ENCODE results near the gene TRIO.
A peak's percentile ranks its signal among the peaks of the same experiment; 100 is the strongest.
"Not testable (repeated sequence)": the region's sequence is repeated elsewhere in the genome, so short reads cannot be mapped to it uniquely, and the experiment has no call there.

The TRIO gene

DNA sequence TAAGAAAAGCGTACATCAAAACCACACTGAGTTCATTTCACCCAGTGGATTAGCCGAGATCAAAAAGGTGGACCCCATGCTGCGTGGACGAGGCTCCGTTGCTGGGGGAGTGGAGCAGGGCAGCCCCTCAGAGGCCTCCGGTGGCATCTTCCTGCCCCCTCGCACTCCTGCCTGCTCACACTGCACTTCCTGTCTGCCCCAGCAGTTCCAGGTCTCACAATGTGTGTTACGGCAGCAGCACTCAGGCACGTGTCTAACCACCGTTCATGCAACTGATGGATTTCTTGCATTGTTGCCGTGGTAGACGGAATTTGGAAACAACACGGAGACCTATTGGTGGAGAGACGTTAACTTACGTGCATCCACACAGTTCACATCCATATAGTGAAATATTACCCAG is 241.9 kb downstream of the TRIO start:
- H3K27me3 Mint-ChIP-seq: no peaks in the 10 kb centered on the region
- peaks cover 3 to 5% of the 10 kb centered on the region in 2 donors for H3K4me1 Mint-ChIP-seq
- DNase-seq (no peak), ATAC-seq (replicated peaks) (no peak)
- H3K36me3 Mint-ChIP-seq: peaks cover 41 to 68% of the 10 kb centered on the region in 2 donors
- no peak overlapping the region for H3K27ac Mint-ChIP-seq
- H3K4me3 Mint-ChIP-seq: no peak overlapping the region
- no peaks in the 10 kb centered on the region for H3K9me3 Mint-ChIP-seq

DNA sequence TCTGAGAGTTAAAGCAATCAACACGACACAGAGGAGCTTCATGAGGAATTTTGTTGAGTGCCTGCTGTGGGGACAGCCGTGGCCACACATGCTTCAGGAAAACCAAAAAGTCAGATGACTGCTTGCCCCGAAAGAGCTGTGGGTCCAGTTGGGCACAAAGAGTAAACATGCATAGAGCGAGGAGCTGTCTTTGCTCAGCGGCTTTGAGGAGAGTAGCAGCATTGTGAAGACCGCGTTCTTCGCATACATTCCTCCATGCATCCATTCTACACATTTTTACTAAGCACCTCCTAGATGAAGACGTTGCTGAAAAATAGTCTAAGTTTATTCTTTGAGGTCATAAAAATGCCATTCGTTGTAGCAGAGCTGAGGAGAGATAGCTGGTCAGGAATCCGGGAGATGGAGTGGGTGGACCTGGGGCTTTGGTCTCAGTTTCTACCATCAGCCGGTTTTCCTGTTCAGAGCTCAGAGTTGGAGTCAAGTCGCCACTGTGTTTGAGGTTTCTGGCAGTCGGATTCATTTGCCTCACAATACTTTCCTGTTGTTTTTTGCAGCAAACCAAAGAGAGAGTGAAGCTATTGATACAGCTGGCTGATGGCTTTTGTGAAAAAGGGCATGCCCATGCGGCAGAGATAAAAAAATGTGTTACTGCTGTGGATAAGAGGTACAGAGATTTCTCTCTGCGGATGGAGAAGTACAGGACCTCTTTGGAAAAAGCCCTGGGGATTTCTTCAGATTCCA is 243.9 kb downstream of the TRIO start:
- no peaks in the 10 kb centered on the region for H3K4me1 Mint-ChIP-seq
- ATAC-seq (replicated peaks) (no peak), DNase-seq (no peak)
- peaks cover 47 to 70% of the 10 kb centered on the region in 2 donors for H3K36me3 Mint-ChIP-seq
- H3K9me3 Mint-ChIP-seq: no peaks in the 10 kb centered on the region
- no peaks in the 10 kb centered on the region for H3K27me3 Mint-ChIP-seq
- no peak overlapping the region for H3K27ac Mint-ChIP-seq
- H3K4me3 Mint-ChIP-seq: no peak overlapping the region

DNA sequence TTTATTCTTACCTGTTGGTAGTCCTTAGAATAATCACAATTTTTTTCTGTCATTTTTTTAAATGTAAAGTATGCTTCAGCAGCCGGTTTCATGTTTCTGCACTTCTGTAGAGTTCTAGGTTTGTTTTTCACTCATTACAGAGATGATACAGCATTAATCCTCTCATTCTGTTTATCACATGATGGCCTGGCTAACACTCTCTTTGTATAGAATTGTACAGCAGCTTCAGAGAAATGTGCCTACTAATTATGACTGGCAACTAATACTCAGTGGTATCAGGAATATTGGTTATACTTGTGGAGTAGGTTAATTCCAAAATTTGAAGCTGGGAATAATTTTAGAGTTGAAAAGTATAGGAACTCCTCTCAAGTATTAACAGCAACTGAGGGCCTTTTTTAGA is 245.6 kb downstream of the TRIO start:
- DNase-seq: no peak
- no peak overlapping the region for H3K27ac Mint-ChIP-seq
- no peaks in the 10 kb centered on the region for H3K4me1 Mint-ChIP-seq
- no peak for ATAC-seq (replicated peaks)
- H3K4me3 Mint-ChIP-seq: no peak overlapping the region
- H3K9me3 Mint-ChIP-seq: no peaks in the 10 kb centered on the region
- H3K36me3 Mint-ChIP-seq: peaks cover 47 to 73% of the 10 kb centered on the region in 2 donors
- no peaks in the 10 kb centered on the region for H3K27me3 Mint-ChIP-seq

DNA sequence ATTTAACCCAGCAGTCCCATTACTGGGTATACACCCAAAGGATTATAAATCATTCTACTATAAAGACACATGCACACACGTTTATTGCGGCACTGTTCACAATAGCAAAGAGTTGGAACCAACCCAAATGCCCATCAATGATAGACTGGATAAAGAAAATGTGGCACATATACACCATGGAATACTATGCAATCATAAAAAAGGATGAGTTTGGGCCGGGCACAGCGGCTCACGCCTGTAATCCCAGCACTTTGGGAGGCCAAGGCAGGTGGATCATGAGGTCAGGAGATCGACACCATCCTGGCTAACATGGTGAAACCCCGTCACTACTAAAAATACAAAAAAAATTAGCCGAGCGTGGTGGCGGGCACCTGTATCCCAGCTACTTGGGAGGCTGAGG is 249.4 kb downstream of the TRIO start:
- H3K9me3 Mint-ChIP-seq; H3K27me3 Mint-ChIP-seq; H3K4me3 Mint-ChIP-seq; DNase-seq; ATAC-seq (replicated peaks); H3K4me1 Mint-ChIP-seq; H3K27ac Mint-ChIP-seq: not testable (repeated sequence)
- peaks cover 32 to 54% of the 10 kb centered on the region in 2 donors for H3K36me3 Mint-ChIP-seq

DNA sequence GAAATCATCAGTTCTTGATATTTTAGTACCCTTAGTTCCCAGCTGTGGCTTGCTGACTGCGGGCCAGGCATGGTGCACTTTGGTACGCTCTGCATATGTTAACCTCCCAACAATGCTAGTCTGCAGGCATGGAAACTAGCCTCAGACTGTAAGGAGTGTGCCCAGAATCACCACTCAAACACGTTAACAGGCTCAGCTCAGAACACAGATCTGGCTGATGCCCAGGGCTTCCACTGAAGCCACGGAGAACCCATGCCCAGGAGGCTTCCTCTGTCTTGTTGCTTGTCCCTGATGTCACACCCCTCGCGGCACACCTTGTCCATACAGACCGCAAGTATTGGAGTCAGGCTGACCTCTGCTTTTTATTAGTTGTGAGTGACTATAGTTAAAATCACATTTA is 251.2 kb downstream of the TRIO start:
- H3K27ac Mint-ChIP-seq: no peak overlapping the region
- no peaks in the 10 kb centered on the region for H3K9me3 Mint-ChIP-seq
- H3K4me1 Mint-ChIP-seq: no peaks in the 10 kb centered on the region
- no peak for ATAC-seq (replicated peaks)
- H3K27me3 Mint-ChIP-seq: no peaks in the 10 kb centered on the region
- DNase-seq: no peak
- H3K36me3 Mint-ChIP-seq: peaks cover 36 to 58% of the 10 kb centered on the region in 2 donors
- H3K4me3 Mint-ChIP-seq: no peak overlapping the region

DNA sequence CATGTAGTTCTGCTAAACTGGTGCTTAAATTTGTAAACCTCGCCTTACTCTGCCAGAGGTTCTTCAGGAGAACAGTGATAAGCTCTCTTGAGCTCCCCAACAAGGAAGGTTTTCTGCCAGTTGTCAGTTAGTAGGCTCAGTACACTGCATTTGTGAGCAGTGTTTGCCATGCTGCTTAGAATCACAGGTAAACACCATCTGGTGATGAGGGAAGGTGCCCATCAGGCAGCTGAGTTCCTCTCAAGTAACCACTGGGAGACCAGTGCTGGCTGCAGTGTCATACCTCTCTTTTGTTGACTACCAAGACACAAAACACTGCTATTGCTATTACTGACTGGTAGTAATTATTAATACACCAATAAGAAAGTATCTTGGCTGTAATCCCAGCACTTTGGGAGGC is 252.3 kb downstream of the TRIO start:
- DNase-seq (no peak), ATAC-seq (replicated peaks) (no peak)
- peaks cover 35 to 59% of the 10 kb centered on the region in 2 donors for H3K36me3 Mint-ChIP-seq
- no peaks in the 10 kb centered on the region for H3K4me1 Mint-ChIP-seq
- no peaks in the 10 kb centered on the region for H3K9me3 Mint-ChIP-seq
- no peak overlapping the region for H3K4me3 Mint-ChIP-seq
- H3K27ac Mint-ChIP-seq: no peak overlapping the region
- no peaks in the 10 kb centered on the region for H3K27me3 Mint-ChIP-seq

DNA sequence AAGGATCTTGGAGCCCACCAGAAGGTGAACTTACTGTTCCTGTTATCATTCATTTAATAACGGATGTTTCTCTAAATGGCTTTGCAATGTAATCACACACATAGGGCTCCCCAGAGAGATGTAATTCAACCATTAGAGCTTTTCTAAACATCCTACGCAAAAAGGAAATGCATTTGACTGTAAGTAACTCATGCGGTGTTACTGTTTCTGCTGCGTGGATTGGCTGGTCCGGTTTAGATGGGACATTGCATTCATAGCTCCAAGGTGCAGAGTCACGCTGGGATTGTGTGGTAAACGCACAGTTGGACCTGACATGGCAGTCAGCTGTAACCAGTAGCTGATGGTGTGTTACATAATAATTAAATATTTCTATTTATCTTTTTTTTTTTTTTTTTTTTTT is 252.9 kb downstream of the TRIO start:
- Mint-ChIP-seq H3K4me1 (no peaks in the 10 kb centered on the region), H3K27ac (no peak overlapping the region), H3K4me3 (no peak overlapping the region), H3K27me3 (no peaks in the 10 kb centered on the region), H3K36me3 (peaks cover 33 to 60% of the 10 kb centered on the region in 2 donors), H3K9me3 (no peaks in the 10 kb centered on the region)
- DNase-seq (no peak), ATAC-seq (replicated peaks) (no peak)

DNA sequence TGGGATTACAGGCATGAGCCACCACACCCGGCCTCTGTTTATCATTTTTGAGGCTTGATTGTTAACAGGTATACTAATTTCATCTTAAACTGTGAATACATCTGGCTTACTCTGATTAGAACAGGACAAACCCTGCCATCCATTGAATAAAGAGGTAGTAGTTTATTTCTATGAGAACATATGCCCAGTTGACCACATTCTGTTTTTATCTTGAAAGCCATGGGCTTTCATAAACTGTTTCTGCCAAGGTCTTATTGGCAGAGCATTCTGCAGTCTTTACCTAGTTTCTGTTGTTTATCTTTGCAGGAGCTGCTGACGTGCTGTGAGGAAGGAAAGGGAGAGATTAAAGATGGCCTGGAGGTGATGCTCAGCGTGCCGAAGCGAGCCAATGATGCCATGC is 253.6 kb downstream of the TRIO start:
- H3K9me3 Mint-ChIP-seq: no peaks in the 10 kb centered on the region

DNA sequence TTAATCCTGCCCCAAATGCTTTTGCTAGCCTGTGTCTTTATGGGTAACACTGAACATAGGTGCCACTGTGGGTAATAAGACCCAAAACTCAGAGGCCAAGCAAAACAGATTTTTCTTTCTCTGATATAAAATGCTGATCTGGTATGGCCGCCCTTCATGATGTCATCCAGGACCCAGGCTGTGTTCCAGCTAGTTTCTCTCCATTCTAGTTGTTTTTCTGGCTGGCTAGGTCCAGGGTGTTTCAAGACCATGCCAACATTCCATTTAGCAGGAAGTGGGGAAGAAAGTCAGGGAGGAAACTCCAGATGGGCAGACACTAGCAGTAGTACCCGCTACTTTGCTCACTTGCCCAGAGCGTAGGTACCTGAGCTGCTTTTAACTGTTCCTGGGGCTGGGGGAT is 254.6 kb downstream of the TRIO start:
- H3K36me3 Mint-ChIP-seq: peaks cover 34 to 61% of the 10 kb centered on the region in 2 donors

More for the DNA sequence above, 253.6 kb downstream of the TRIO start:
- H3K27ac Mint-ChIP-seq: no peak overlapping the region
- ATAC-seq (replicated peaks) (no peak), DNase-seq (no peak)
- H3K27me3 Mint-ChIP-seq: no peaks in the 10 kb centered on the region
- no peak overlapping the region for H3K4me3 Mint-ChIP-seq
- H3K4me1 Mint-ChIP-seq: no peaks in the 10 kb centered on the region
- H3K36me3 Mint-ChIP-seq: peaks cover 34 to 61% of the 10 kb centered on the region in 2 donors

DNA sequence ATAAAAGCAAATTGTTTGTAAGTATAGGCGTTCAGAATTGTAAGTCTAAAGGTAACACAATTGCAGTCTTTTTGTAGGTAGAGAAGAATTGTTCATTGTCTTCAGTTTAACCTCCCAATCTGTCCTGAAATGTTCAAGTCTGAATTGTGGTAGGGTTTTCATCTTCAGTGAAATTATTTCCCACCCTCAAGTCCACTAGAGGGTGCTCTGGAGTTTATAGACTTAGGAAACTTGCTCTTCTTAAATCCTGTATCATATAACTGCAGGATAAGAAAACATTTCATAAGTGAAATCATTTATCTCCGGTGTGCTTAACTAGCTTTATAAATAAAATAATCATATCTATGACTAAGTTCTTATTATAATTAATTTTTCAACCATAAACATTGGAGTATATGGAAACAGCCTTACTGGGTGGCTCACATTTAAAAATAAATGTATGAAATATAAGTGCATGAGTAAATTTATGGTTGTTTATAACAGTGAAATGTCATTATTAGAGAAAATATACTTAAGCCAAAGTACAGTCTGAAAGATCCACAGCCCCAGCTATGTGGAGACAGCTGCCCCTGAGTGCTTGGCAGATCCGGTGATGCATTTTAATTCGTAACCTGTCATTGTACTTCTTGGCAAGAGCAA is 256.0 kb downstream of the TRIO start:
- H3K27me3 Mint-ChIP-seq: no peaks in the 10 kb centered on the region
- ATAC-seq (replicated peaks): no peak
- no peak overlapping the region for H3K27ac Mint-ChIP-seq
- DNase-seq: no peak
- H3K4me1 Mint-ChIP-seq: peaks cover 0 to 9% of the 10 kb centered on the region in 2 donors
- peaks cover 0 to 3% of the 10 kb centered on the region in 2 donors for H3K9me3 Mint-ChIP-seq
- H3K36me3 Mint-ChIP-seq: peaks cover 32 to 60% of the 10 kb centered on the region in 2 donors
- H3K4me3 Mint-ChIP-seq: no peak overlapping the region

More for the DNA sequence above, 254.6 kb downstream of the TRIO start:
- no peak for DNase-seq
- peaks cover 0 to 5% of the 10 kb centered on the region in 2 donors for H3K4me1 Mint-ChIP-seq
- H3K27me3 Mint-ChIP-seq: no peaks in the 10 kb centered on the region
- no peak overlapping the region for H3K27ac Mint-ChIP-seq
- peaks cover 0 to 2% of the 10 kb centered on the region in 2 donors for H3K9me3 Mint-ChIP-seq
- no peak overlapping the region for H3K4me3 Mint-ChIP-seq
- ATAC-seq (replicated peaks): no peak

DNA sequence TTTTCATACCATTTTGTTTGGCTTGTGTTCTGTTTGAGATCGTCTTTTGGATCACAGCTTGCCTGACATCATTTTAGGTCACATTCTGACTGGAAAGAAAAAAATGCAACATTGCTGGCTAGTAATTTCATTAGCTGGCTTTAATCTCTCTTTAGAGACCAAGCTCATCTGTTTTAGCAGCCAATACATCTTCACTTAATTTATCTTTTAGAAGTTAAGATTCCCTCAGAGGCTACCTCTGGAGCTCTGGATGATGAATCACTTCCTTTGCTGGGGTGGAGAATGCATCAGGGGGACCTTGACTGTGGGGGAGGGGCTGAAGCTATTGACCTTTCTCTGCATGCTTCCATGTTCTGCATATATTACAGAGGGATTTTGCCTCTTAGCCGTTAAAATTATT is 256.9 kb downstream of the TRIO start:
- Mint-ChIP-seq H3K27me3 (no peaks in the 10 kb centered on the region), H3K9me3 (peaks cover 0 to 3% of the 10 kb centered on the region in 2 donors), H3K4me1 (peaks cover 0 to 9% of the 10 kb centered on the region in 2 donors), H3K27ac (no peak overlapping the region), H3K36me3 (peaks cover 38 to 66% of the 10 kb centered on the region in 2 donors), H3K4me3 (no peak overlapping the region)
- DNase-seq (no peak), ATAC-seq (replicated peaks) (no peak)

DNA sequence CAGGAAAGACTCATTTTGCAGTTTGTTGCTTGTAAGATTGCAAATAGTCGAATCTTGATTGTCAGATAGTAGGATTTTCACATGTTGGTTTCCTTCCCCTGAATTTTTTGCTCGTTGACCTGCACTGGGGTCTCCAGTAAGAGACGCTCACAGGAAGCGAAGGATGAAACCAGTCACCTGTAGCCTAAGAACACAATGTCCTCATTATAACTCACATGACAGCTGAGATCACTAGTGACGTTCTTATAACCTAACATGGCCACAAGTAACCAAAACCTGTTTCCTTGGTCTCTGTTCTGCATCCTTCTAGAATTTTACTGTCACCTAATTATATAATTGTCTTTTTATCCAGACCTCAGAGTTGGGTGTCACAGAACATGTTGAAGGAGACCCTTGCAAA is 257.5 kb downstream of the TRIO start:
- H3K27me3 Mint-ChIP-seq: no peaks in the 10 kb centered on the region
- peaks cover 0 to 9% of the 10 kb centered on the region in 2 donors for H3K4me1 Mint-ChIP-seq
- peaks cover 0 to 3% of the 10 kb centered on the region in 2 donors for H3K9me3 Mint-ChIP-seq
- no peak overlapping the region for H3K27ac Mint-ChIP-seq
- H3K4me3 Mint-ChIP-seq: no peak overlapping the region
- H3K36me3 Mint-ChIP-seq: peaks cover 40 to 70% of the 10 kb centered on the region in 2 donors
- DNase-seq (no peak), ATAC-seq (replicated peaks) (no peak)

DNA sequence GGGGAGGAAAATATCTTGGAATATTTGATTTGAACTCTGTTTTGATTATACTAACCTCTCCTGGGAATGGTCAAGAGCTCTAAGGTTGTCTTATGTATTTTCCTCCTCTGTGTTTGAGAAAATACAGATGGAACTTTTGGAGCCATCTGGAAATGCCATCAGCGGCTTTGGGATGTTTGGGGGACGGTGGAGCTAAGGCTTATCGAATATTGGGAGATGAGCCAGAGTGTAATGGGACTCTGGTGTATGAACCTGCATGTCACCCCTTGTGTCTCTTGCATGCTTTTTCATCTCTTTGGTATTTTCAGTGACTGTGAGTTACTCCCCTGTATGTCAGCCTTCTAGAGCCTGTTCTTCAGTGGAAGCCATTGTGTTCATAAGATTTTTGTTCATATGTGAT is 258.5 kb downstream of the TRIO start:
- no peak overlapping the region for H3K27ac Mint-ChIP-seq
- peaks cover 0 to 3% of the 10 kb centered on the region in 2 donors for H3K9me3 Mint-ChIP-seq
- peaks cover 0 to 9% of the 10 kb centered on the region in 2 donors for H3K4me1 Mint-ChIP-seq
- peaks cover 44 to 73% of the 10 kb centered on the region in 2 donors for H3K36me3 Mint-ChIP-seq
- DNase-seq: no peak
- H3K27me3 Mint-ChIP-seq: no peaks in the 10 kb centered on the region
- ATAC-seq (replicated peaks): no peak
- no peak overlapping the region for H3K4me3 Mint-ChIP-seq

DNA sequence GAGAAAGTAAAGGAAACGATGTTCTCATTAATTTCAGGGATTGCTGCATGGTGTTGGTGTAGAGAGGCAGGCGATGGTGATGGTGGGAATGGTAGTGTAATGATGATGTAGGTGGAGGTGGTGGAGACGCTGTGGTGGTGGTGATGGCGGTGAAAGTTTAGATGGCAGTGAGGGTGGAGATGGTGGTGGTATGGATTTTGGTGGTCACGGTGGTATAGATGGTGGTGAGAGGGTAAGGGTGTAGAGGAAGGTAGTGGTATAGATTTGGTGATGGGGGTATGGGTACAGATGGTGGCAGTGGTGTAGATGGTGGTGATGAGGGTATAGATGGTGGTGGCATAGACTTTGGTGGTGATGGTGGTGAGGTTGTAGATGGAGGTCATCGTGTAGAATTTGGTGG is 259.3 kb downstream of the TRIO start:
- Mint-ChIP-seq H3K27ac (peak overlapping the region; percentile 39), H3K9me3 (peaks cover 0 to 3% of the 10 kb centered on the region in 2 donors), H3K4me3 (no peak overlapping the region), H3K36me3 (peaks cover 46 to 74% of the 10 kb centered on the region in 2 donors), H3K27me3 (no peaks in the 10 kb centered on the region), H3K4me1 (peaks cover 0 to 9% of the 10 kb centered on the region in 2 donors)
- DNase-seq (no peak), ATAC-seq (replicated peaks) (no peak)

DNA sequence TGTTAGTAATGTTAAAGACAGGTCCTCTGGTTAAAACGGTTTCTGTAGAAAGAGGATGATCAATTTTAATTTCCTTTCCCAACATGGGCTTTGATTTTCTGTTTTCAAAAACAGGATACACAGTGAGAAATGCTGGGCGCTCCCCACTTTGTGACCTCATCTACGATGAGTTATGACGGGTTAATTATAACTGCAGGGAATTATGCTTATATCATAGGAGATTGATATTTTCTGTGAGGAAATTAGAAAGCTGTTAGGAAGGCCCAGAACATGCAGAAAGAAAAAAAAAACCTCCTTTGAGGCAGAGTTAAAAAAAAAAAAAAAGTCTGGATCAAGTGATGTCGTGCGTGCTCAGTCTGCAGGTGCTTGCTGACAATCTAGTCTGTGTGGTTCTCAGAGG is 261.6 kb downstream of the TRIO start:
- DNase-seq (no peak), ATAC-seq (replicated peaks) (no peak)
- Mint-ChIP-seq H3K4me1 (peaks cover 0 to 9% of the 10 kb centered on the region in 2 donors), H3K27ac (peak overlapping the region; percentile 39), H3K27me3 (no peaks in the 10 kb centered on the region), H3K9me3 (peaks cover 0 to 3% of the 10 kb centered on the region in 2 donors), H3K4me3 (no peak overlapping the region), H3K36me3 (peaks cover 45 to 70% of the 10 kb centered on the region in 2 donors)

All from stimulated activated naive B cell treated with anti-CD40 and anti-IgM and Interleukin-4, amounts not matched to agents 10 μg/mL and 1 μg/mL and 100 μg/mL, for 72 hours (primary cell).